ENCODE data around the gene KRTAP23-1. TPM values are rescaled to one million over a fixed set of nuclear protein-coding genes. Genes with fewer than 3 reads are reported as not detected.

The KRTAP23-1 gene
- total RNA-seq, 1 donor from 2014 or later = not detected

DNA sequence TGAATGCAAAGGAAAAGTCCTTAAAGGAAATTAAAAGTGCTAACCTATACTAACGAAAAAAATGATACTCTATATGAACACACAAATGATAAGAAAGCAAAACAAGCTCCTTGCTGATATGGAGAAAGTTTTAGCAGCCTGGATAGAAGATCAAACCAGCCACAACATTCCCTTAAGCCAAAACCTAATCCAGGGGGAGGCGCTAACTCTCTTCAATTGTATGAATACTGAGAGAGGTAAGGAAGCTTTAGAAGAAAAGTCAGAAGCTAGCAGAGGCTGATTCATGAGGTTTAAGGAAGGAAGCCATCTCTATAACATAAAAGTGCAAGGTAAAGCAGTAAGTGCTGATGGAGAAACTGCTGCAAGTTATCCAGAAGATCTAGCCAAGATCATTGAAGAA lies 3.4 kb downstream of the KRTAP23-1 start:
- H2AFZ ChIP-seq (ENCODE audit: low read depth, low read length) = no peak overlapping the region
- H3K27me3 Mint-ChIP-seq (ENCODE audit: low read depth, unreplicated experiment) = no peaks in the 10 kb centered on the region
- H3K4me1 Mint-ChIP-seq (ENCODE audit: low read depth, unreplicated experiment) = peaks cover 1% of the 10 kb centered on the region
- H3K79me2 ChIP-seq (ENCODE audit: insufficient read depth, low read length) = no peaks in the 10 kb centered on the region
- no peak overlapping the region for H3K9ac ChIP-seq (ENCODE audit: low read length)
- no peaks in the 10 kb centered on the region for H3K36me3 ChIP-seq (ENCODE audit: insufficient read depth, low read length)
- DNase-seq (ENCODE audit: low read depth) (no peak), FAIRE-seq (no peak)
- H3K27me3 ChIP-seq (ENCODE audit: insufficient read depth, low read length) = no peaks in the 10 kb centered on the region
- no peaks in the 10 kb centered on the region for H3K9me3 ChIP-seq (ENCODE audit: insufficient read depth, low read depth, low read length)
- no peaks in the 10 kb centered on the region for H3K9me3 Mint-ChIP-seq (ENCODE audit: unreplicated experiment)
- no peak overlapping the region for H3K27ac ChIP-seq (ENCODE audit: low read depth, low read length)
- no peak overlapping the region for H3K27ac Mint-ChIP-seq (ENCODE audit: unreplicated experiment)
- H3K4me1 ChIP-seq (ENCODE audit: insufficient read depth, low read length) = no peaks in the 10 kb centered on the region
- no peaks in the 10 kb centered on the region for H4K20me1 ChIP-seq (ENCODE audit: insufficient read depth, low read length)
- no peak overlapping the region for H3K4me3 ChIP-seq (ENCODE audit: insufficient read depth, low read depth, low read length)
- no peak overlapping the region for H3K4me2 ChIP-seq (ENCODE audit: low read length)
- H3K4me3 Mint-ChIP-seq (ENCODE audit: unreplicated experiment) = no peak overlapping the region
- H3K36me3 Mint-ChIP-seq (ENCODE audit: low read depth, unreplicated experiment) = no peaks in the 10 kb centered on the region
- no peak for TF ChIP-seq EZH2 (IDR thresholded peaks at IDR 0.05; ENCODE audit: insufficient read depth, low read length)
- TF ChIP-seq, protein P1, sequence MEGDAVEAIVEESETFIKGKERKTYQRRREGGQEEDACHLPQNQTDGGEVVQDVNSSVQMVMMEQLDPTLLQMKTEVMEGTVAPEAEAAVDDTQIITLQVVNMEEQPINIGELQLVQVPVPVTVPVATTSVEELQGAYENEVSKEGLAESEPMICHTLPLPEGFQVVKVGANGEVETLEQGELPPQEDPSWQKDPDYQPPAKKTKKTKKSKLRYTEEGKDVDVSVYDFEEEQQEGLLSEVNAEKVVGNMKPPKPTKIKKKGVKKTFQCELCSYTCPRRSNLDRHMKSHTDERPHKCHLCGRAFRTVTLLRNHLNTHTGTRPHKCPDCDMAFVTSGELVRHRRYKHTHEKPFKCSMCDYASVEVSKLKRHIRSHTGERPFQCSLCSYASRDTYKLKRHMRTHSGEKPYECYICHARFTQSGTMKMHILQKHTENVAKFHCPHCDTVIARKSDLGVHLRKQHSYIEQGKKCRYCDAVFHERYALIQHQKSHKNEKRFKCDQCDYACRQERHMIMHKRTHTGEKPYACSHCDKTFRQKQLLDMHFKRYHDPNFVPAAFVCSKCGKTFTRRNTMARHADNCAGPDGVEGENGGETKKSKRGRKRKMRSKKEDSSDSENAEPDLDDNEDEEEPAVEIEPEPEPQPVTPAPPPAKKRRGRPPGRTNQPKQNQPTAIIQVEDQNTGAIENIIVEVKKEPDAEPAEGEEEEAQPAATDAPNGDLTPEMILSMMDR (IDR thresholded peaks at IDR 0.05; ENCODE audit: insufficient read depth, low read depth, low read length) = no peak

DNA sequence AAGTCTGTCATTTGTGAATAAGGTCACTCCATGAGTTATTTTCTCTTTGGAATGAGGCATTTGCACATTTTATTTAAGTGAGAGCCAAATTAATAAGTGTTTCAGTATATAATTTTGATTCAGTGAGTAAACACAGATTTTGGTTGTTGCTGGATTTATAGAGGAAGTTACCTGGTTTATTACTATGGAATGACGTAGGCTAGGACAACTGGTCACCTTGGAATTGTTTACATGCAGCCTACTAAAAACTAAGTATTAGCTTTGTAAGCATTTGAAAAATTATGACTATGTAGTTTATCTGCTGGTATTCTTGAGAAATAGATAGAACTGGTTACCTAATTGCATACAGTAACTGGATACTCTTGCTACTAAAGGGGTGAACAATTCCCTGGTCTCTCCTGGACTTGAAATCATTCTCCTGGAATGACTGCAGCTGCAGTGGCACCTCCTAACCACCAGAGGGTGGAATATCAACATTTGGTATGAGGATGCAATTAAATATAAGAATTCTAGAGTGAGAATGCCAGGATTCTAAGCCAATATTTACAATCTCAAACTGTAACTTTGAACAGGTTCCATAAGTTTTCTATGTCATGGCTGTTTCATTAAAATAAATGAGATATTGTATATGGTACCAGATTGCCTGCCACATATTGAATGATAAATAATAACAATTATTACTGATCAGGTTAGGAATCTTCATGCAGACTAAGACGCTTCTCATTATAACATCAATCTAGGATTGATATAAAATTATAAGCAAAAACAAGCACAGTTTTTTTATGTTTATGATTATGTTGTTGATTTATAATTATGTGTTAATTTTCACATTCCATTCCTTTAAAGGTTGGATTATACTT lies 7.5 kb downstream of the KRTAP23-1 start:
- TF ChIP-seq, protein P1 (IDR thresholded peaks at IDR 0.05; ENCODE audit: insufficient read depth, low read depth, low read length) = peak; percentile 93
- no peak for TF ChIP-seq EZH2 (IDR thresholded peaks at IDR 0.05; ENCODE audit: insufficient read depth, low read length)
- H3K79me2 ChIP-seq (ENCODE audit: insufficient read depth, low read length) = no peaks in the 10 kb centered on the region

DNA sequence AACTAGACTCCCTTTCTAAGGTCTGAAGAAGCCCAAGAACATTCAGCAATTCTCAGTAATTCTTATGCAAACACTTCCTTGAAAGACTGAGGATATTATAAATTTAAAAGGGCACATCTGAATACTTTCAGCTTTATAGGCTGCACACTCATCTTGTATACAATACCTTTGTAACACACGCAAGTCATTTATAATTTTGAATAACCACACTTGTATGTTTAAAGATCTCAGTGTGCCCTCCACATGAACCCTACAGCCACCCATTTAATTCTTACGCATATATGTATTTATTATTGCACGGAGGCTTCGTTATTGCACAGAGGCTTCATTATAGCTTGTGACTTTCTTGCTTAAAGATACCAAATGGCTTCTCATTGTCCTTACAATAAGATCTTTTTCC lies 9.7 kb downstream of the KRTAP23-1 start:
- Histone ChIP-seq H4K20me1 (ENCODE audit: insufficient read depth, low read length) (no peaks in the 10 kb centered on the region), H3K9me3 (ENCODE audit: insufficient read depth, low read depth, low read length) (peaks cover 4% of the 10 kb centered on the region), H3K9ac (ENCODE audit: low read length) (no peak overlapping the region), H3K79me2 (ENCODE audit: insufficient read depth, low read length) (no peaks in the 10 kb centered on the region), H2AFZ (ENCODE audit: low read depth, low read length) (no peak overlapping the region), H3K36me3 (ENCODE audit: insufficient read depth, low read length) (no peaks in the 10 kb centered on the region), H3K4me2 (ENCODE audit: low read length) (no peak overlapping the region), H3K4me3 (ENCODE audit: insufficient read depth, low read depth, low read length) (no peak overlapping the region), H3K27me3 (ENCODE audit: insufficient read depth, low read length) (no peaks in the 10 kb centered on the region), H3K4me1 (ENCODE audit: insufficient read depth, low read length) (no peaks in the 10 kb centered on the region), H3K27ac (ENCODE audit: low read depth, low read length) (no peak overlapping the region)
- H3K4me1 Mint-ChIP-seq (ENCODE audit: low read depth, unreplicated experiment) = peaks cover 16% of the 10 kb centered on the region
- no peak for DNase-seq (ENCODE audit: low read depth)
- no peaks in the 10 kb centered on the region for H3K27me3 Mint-ChIP-seq (ENCODE audit: low read depth, unreplicated experiment)
- no peak overlapping the region for H3K27ac Mint-ChIP-seq (ENCODE audit: unreplicated experiment)
- no peaks in the 10 kb centered on the region for H3K9me3 Mint-ChIP-seq (ENCODE audit: unreplicated experiment)
- FAIRE-seq = no peak
- TF ChIP-seq, protein P1 (IDR thresholded peaks at IDR 0.05; ENCODE audit: insufficient read depth, low read depth, low read length) = no peak
- no peak for TF ChIP-seq EZH2 (IDR thresholded peaks at IDR 0.05; ENCODE audit: insufficient read depth, low read length)
- H3K4me3 Mint-ChIP-seq (ENCODE audit: unreplicated experiment) = no peak overlapping the region
- no peaks in the 10 kb centered on the region for H3K36me3 Mint-ChIP-seq (ENCODE audit: low read depth, unreplicated experiment)

More for the DNA sequence above, 7.5 kb downstream of the KRTAP23-1 start:
- Histone ChIP-seq H3K4me2 (ENCODE audit: low read length) (no peak overlapping the region), H3K4me3 (ENCODE audit: insufficient read depth, low read depth, low read length) (no peak overlapping the region), H3K27ac (ENCODE audit: low read depth, low read length) (no peak overlapping the region), H3K36me3 (ENCODE audit: insufficient read depth, low read length) (no peaks in the 10 kb centered on the region), H3K9me3 (ENCODE audit: insufficient read depth, low read depth, low read length) (no peaks in the 10 kb centered on the region), H3K27me3 (ENCODE audit: insufficient read depth, low read length) (no peaks in the 10 kb centered on the region), H4K20me1 (ENCODE audit: insufficient read depth, low read length) (no peaks in the 10 kb centered on the region), H2AFZ (ENCODE audit: low read depth, low read length) (no peak overlapping the region), H3K9ac (ENCODE audit: low read length) (no peak overlapping the region), H3K4me1 (ENCODE audit: insufficient read depth, low read length) (no peaks in the 10 kb centered on the region)
- Mint-ChIP-seq H3K27ac (ENCODE audit: unreplicated experiment) (no peak overlapping the region), H3K9me3 (ENCODE audit: unreplicated experiment) (no peaks in the 10 kb centered on the region), H3K27me3 (ENCODE audit: low read depth, unreplicated experiment) (no peaks in the 10 kb centered on the region), H3K4me3 (ENCODE audit: unreplicated experiment) (no peak overlapping the region), H3K4me1 (ENCODE audit: low read depth, unreplicated experiment) (peaks cover 13% of the 10 kb centered on the region), H3K36me3 (ENCODE audit: low read depth, unreplicated experiment) (no peaks in the 10 kb centered on the region)
- no peak for FAIRE-seq
- no peak for DNase-seq (ENCODE audit: low read depth)
